BE2C (cell line): ENCODE results near the gene NRDC.
"Not testable (repeated sequence)": the region's sequence is repeated elsewhere in the genome, so short reads cannot be mapped to it uniquely, and the experiment has no call there.

Source experiments
- DNase-seq: peaks from one replicate; pipeline ENCODE4 v3.0.0-alpha.2; 2020
- H3K27me3 ChIP-seq: fragments of 250-450 bp; sonication (Bioruptor Pico); 2 replicates; pipeline ENCODE4 v1.5.1; 2020; ENCODE audit warnings: mild to moderate bottlenecking
- H3K36me3 ChIP-seq: fragments of 250-450 bp; sonication (Bioruptor Pico); 2 replicates; pipeline ENCODE4 v1.5.1; 2020; ENCODE audit warnings: mild to moderate bottlenecking
- H3K4me1 ChIP-seq: fragments of 250-450 bp; sonication (Bioruptor Pico); 2 replicates; pipeline ENCODE4 v1.5.1; 2020
- H3K4me3 ChIP-seq: 2 replicates; pipeline ENCODE4 v1.5.1; 2011; ENCODE audit warnings: low read depth, low read length
- H3K9me3 ChIP-seq: fragments of 250-450 bp; sonication (Bioruptor Pico); 2 replicates; pipeline ENCODE4 v1.5.1; 2020
- CTCF ChIP-seq: IDR thresholded peaks from 2 replicates; pipeline ENCODE4 v1.5.1; 2012; ENCODE audit warnings: mild to moderate bottlenecking, low read depth, low read length

NRDC gene

GRCh38 chr1:51898090-51898734 lies 19.7 kb upstream of the NRDC start:
- DNase-seq: no peak
- Histone ChIP-seq H3K27me3 (no peaks in the 10 kb centered on the region), H3K36me3 (no peaks in the 10 kb centered on the region), H3K4me3 (no peak overlapping the region), H3K4me1 (no peaks in the 10 kb centered on the region), H3K9me3 (no peaks in the 10 kb centered on the region)
- TF ChIP-seq CTCF: no peak

GRCh38 chr1:51897699-51898031 lies 19.1 kb upstream of the NRDC start:
- Histone ChIP-seq H3K27me3 (no peaks in the 10 kb centered on the region), H3K4me3 (no peak overlapping the region), H3K4me1 (no peaks in the 10 kb centered on the region), H3K9me3 (no peaks in the 10 kb centered on the region), H3K36me3 (no peaks in the 10 kb centered on the region)
- DNase-seq: no peak
- TF ChIP-seq CTCF: no peak

- not testable (repeated sequence) for H3K27me3 ChIP-seq, H3K9me3 ChIP-seq, H3K4me3 ChIP-seq, DNase-seq, H3K36me3 ChIP-seq, H3K4me1 ChIP-seq
Measured at GRCh38 chr1:51894748-51895147, 16.2 kb upstream of the NRDC start.

GRCh38 chr1:51878308-51878615 lies 265 bp downstream of the NRDC start:
- Histone ChIP-seq H3K4me1 (no peaks in the 10 kb centered on the region), H3K4me3 (peak overlapping the region; percentile 91), H3K9me3 (no peaks in the 10 kb centered on the region), H3K27me3 (no peaks in the 10 kb centered on the region), H3K36me3 (no peaks in the 10 kb centered on the region)
- TF ChIP-seq CTCF: no peak
- DNase-seq: no peak

GRCh38 chr1:51877434-51878307 lies 856 bp downstream of the NRDC start:
- no peak for DNase-seq
- TF ChIP-seq CTCF: no peak

GRCh38 chr1:51875836-51876235 lies 2.7 kb downstream of the NRDC start:
- Histone ChIP-seq H3K4me3 (no peak overlapping the region), H3K9me3 (no peaks in the 10 kb centered on the region), H3K36me3 (no peaks in the 10 kb centered on the region), H3K27me3 (no peaks in the 10 kb centered on the region), H3K4me1 (no peaks in the 10 kb centered on the region)
- no peak for DNase-seq
- no peak for TF ChIP-seq CTCF

More at GRCh38 chr1:51877434-51878307, 856 bp downstream of the NRDC start:
- Histone ChIP-seq H3K4me3 (peak overlapping the region; percentile 91), H3K27me3 (no peaks in the 10 kb centered on the region), H3K4me1 (no peaks in the 10 kb centered on the region), H3K9me3 (no peaks in the 10 kb centered on the region), H3K36me3 (no peaks in the 10 kb centered on the region)
